Gastroesophageal sphincter (tissue), 3 donors: Measurements from ENCODE around the gene AGBL1.

Experiments used
- POLR2A ChIP-seq, 2 donors: fragments of 450-650 bp; IDR thresholded peaks; one replicate each; pipeline ENCODE4 v1.6.1; 2017; ENCODE audit warnings: antibody characterized with exemption in 2 of 2, mild to moderate bottlenecking in 2 of 2, moderate library complexity in 1 of 2
- TF ChIP-seq, protein P1 (sequence below), 4 experiments: fragments of 200-600 bp in 2 of 4; fragments of 450-650 bp in 2 of 4; sonication (generic) in 1 of 4; IDR thresholded peaks; one replicate each; pipeline ENCODE4 v1.5.1; 2017 to 2019; ENCODE audit warnings: antibody characterized with exemption in 4 of 4, mild to moderate bottlenecking in 2 of 4, moderate library complexity in 2 of 4

DNA sequence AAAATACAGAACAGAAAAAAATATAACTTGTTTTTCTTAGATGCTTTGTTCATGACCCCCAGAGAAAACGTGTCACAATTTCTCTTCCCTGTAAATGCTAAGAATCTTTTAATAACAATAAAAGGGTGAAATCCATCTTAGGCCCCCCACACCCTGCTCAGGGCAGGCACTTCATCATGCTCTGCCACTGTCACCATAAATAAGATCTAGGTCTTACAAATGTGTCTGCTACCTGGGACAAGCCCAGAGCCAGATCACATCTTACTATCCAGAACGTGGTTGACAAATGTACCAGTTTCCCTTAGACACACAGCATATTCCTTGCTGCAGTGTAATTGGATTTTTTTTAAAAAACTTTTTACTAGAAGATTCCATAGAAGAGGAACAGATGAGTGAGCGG lies 795.4 kb downstream of the AGBL1 start:
- TF ChIP-seq, protein P1, sequence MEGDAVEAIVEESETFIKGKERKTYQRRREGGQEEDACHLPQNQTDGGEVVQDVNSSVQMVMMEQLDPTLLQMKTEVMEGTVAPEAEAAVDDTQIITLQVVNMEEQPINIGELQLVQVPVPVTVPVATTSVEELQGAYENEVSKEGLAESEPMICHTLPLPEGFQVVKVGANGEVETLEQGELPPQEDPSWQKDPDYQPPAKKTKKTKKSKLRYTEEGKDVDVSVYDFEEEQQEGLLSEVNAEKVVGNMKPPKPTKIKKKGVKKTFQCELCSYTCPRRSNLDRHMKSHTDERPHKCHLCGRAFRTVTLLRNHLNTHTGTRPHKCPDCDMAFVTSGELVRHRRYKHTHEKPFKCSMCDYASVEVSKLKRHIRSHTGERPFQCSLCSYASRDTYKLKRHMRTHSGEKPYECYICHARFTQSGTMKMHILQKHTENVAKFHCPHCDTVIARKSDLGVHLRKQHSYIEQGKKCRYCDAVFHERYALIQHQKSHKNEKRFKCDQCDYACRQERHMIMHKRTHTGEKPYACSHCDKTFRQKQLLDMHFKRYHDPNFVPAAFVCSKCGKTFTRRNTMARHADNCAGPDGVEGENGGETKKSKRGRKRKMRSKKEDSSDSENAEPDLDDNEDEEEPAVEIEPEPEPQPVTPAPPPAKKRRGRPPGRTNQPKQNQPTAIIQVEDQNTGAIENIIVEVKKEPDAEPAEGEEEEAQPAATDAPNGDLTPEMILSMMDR (IDR thresholded peaks at IDR 0.05): no peak
- TF ChIP-seq POLR2A (IDR thresholded peaks at IDR 0.05): no peak
